Neural progenitor cell (in vitro differentiated cells): Measurements from ENCODE around the gene MTREX.

Source experiments
- EZH2phosphoT487 ChIP-seq: fragments of 200-600 bp; sonication (generic); IDR thresholded peaks from 2 replicates; pipeline ENCODE4 v1.6.1; 2017; ENCODE audit warnings: antibody characterized with exemption
- TF ChIP-seq, protein P1 (sequence below): fragments of 200-600 bp; sonication (generic); IDR thresholded peaks from 2 replicates; pipeline ENCODE4 v1.5.1; 2017; ENCODE audit warnings: antibody characterized with exemption, mild to moderate bottlenecking

DNA sequence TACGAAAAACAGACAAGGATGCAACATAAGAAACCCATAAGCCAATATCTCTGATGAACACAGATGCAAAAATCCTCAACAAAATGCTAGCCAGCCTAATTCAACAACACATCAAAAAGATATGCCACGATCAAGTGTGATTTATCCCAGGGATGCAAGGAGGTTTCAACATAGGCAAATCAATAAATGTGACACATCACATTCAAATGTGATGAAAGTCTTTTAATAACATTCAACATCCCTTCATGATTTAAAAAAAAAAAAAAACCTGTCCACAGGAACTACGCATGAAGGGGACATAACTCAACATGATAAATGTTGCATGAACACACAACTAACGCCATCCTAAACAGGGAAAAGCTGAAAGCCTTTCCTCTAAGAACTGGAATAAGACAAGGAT, 124.8 kb downstream of the MTREX start:
- no peak for TF ChIP-seq EZH2phosphoT487
- TF ChIP-seq, protein P1, sequence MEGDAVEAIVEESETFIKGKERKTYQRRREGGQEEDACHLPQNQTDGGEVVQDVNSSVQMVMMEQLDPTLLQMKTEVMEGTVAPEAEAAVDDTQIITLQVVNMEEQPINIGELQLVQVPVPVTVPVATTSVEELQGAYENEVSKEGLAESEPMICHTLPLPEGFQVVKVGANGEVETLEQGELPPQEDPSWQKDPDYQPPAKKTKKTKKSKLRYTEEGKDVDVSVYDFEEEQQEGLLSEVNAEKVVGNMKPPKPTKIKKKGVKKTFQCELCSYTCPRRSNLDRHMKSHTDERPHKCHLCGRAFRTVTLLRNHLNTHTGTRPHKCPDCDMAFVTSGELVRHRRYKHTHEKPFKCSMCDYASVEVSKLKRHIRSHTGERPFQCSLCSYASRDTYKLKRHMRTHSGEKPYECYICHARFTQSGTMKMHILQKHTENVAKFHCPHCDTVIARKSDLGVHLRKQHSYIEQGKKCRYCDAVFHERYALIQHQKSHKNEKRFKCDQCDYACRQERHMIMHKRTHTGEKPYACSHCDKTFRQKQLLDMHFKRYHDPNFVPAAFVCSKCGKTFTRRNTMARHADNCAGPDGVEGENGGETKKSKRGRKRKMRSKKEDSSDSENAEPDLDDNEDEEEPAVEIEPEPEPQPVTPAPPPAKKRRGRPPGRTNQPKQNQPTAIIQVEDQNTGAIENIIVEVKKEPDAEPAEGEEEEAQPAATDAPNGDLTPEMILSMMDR: no peak
